GM03348 (cell line): ENCODE data around the gene BCAS3.
"Not testable (repeated sequence)": the region's sequence is repeated elsewhere in the genome, so short reads cannot be mapped to it uniquely, and the experiment has no call there.

Source experiments
- DNase-seq: peaks from one replicate; pipeline ENCODE4 v3.0.0; 2012; ENCODE audit warnings: low spot score

BCAS3 gene

DNA sequence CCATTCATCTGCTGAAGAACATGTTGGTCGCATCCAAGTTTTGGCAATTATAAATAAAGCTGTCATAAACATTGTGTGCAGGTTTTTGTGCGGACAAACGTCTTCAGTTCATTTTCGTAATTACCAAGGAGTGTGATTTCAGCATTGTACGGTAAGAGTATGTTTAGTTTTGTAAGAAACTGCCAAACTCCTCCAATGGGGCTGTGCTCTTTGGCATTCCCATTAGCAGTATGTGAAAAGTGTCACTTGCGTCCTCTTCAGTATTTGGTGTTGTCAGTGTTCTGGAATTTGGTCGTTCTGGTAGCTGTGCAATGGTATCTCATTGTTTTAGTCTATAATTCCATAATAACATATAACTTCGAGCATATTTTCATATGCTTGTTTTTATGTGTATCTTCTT, 120.9 kb downstream of the BCAS3 start:
- DNase-seq = no peak

GRCh38 chr17:60802377-60802776, 124.7 kb downstream of the BCAS3 start:
- no peak for DNase-seq

- no peak for DNase-seq
Measured at GRCh38 chr17:60803059-60803458, 125.4 kb downstream of the BCAS3 start.

GRCh38 chr17:60804831-60805230, 127.2 kb downstream of the BCAS3 start:
- DNase-seq = no peak

DNA sequence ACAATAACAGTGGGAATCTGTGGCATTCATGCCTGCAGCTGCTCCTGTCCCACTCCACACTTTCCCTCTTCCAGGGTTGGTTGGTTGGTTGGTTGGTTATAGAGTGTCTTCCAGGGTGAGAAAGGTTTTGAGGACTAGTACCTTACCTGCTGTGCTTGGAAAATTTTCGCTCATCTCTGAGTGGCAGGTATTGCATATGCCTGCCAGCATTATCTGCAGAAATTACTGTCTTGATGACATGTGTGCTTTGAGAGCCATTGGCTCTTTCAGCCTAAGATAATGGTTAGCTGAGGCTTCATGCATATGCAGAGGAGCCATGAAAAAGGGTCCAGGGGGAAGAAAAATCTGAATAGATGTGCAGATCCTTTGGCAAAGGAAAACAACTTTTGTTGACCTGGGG, 131.8 kb downstream of the BCAS3 start:
- DNase-seq = no peak

DNA sequence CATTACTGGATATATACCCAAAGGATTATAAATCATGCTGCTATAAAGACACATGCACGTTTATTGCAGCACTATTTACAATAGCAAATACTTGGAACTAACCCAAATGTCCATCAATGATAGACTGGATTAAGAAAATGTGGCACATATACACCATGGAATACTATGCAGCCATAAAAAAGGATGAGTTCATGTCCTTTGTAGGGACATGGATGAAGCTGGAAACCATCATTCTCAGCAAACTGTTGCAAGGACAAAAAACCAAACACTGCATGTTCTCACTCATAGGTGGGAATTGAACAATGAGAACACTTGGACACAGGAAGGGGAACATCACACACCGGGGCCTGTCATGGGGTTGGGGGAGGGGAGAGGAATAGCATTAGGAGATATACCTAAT, 137.3 kb downstream of the BCAS3 start:
- not testable (repeated sequence) for DNase-seq

DNA sequence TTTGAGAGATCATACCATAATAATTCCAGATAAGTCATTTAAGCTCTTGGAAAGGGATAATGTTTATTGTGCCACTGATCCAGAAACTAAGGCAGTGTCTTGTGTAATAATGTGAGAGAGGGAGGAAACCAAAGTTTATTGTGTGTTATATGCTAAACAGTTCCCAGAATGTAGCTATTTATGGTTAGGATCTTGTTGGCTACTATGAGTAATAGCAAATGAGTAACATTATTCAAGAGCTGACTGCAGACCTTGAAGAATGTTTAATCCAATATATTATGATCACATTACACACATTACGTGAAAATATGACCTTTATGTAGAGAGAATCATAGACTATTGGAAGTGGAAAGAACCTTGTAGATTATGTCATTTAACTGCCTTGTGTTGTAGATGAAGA, 139.5 kb downstream of the BCAS3 start:
- DNase-seq = peak; percentile 71

- no peak for DNase-seq
Measured at GRCh38 chr17:60819447-60820130, 141.9 kb downstream of the BCAS3 start.

GRCh38 chr17:60823515-60823914, 145.9 kb downstream of the BCAS3 start:
- no peak for DNase-seq

GRCh38 chr17:60825351-60825750, 147.7 kb downstream of the BCAS3 start:
- no peak for DNase-seq

DNA sequence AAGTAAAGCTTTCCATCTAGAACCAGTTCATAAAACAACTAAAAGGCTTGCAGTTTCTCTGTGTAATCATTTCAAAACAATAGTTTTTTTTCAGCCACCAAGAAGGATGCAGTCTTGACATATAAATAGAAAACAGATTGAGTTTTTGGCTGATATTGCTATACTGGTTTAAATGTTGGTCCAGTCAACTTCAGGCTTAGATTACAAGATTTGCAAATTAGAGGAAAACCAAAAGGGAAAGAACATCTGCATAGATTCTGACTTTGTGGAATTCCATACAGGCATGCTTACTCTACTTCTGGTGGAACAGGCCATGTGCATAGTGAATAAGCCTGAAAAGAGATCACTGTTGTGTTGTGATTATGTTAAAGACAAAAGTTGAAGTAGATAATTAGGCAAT, 150.3 kb downstream of the BCAS3 start:
- DNase-seq = peak; percentile 14

- peak; percentile 5 for DNase-seq
Measured at GRCh38 chr17:60832151-60832585, 154.5 kb downstream of the BCAS3 start.

GRCh38 chr17:60832631-60833030, 155.0 kb downstream of the BCAS3 start:
- no peak for DNase-seq

DNA sequence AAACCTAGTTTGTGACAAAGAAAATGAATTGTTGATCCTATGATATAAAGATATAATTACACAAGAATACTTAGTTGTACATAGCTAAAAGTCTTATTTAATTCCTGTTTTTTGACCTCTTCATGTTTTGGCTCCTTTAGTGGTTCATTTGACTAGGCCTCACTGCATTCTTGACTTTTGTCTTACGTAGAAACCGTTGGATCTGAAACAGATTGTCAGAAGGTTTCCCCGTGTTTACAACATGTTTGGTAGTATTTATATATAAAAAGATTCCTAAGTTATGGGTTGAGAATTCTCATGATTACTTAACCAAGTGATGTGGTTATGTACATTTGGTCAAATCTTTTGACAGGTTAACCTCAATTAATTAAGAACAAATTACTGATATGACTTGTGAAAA, 162.8 kb downstream of the BCAS3 start:
- no peak for DNase-seq

DNA sequence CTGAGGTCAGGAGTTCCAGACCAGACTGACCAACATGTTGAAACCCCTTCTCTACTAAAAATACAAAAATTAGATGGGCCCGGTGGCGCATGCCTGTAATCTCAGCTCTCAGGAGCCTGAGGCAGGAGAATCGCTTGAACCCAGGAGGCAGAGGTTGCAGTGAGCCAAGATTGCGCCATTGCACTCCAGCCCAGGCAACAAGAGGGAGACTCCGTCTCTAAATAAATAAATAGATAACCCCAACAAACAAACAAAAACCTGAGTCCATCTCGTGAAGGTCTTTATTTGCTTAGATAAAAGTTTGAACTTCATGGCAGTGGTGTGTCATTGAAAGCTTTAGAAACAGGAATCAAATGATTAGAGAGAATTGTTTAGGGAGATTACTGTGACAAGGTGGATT, 167.4 kb downstream of the BCAS3 start:
- DNase-seq = no peak

- DNase-seq = no peak
Measured at GRCh38 chr17:60846175-60846574, 168.5 kb downstream of the BCAS3 start.

- no peak for DNase-seq
Measured at GRCh38 chr17:60851181-60851580, 173.5 kb downstream of the BCAS3 start.

- no peak for DNase-seq
Measured at GRCh38 chr17:60857556-60858080, 180.0 kb downstream of the BCAS3 start.

- DNase-seq = no peak
Measured at GRCh38 chr17:60862482-60862881, 184.8 kb downstream of the BCAS3 start.

DNA sequence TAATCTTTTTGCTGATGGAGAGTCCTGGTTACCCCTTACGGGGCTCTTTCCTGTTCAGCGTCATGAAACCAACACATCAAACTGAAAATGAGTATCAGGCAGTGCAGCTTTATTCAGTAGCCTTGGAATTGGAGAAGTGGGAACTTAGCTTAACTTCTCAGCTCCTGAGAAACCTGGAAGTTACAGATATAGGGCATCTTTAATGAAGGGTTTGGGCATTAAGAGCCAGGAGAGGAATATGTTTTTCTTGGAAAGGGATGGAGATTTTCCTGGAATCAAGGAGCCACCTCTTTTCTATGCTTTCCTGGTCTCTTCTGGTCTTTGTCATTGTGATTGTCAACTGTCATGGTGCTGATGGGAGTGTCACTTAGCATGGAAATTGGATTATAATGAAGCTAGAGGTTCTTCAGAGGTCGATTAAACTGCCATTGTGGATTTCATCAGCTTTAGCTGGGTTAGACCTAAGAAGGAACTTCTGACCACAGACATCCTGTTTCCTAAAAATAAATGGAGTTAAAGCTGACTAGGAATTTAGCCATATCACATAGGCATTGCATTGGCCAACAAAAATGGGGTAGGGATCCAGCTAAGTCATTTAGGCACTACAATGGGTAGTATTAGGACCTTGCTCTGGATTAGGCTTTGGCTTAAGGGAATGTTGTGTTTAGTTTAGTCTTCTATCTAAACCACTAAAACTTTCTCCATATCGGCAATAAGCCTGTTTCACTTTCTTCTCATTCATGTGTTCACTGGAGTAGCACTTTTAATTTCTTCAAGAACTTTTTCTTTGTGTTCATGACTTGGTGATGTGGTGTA, 186.4 kb downstream of the BCAS3 start:
- DNase-seq = peak; percentile 17

- DNase-seq = no peak
Measured at GRCh38 chr17:60864708-60865005, 187.0 kb downstream of the BCAS3 start.

GRCh38 chr17:60874772-60875171, 197.1 kb downstream of the BCAS3 start:
- no peak for DNase-seq
